SK-N-SH (cell line): Measurements from ENCODE around the gene NAXE. TPM values are rescaled to one million over a fixed set of nuclear protein-coding genes. Genes with fewer than 3 reads are reported as not detected.

Experiments used
- CTCF ChIA-PET: fragments of 300-600, 350-600 bp; formaldehyde crosslinking; extraction: SDS; loops from one replicate; lab custom pipeline; 2021; lab: Yijun Ruan, JAX
- POLR2A ChIA-PET: fragments of 350-600 bp; sonication (Branson Sonifier 250); formaldehyde crosslinking; extraction: SDS; loops from one replicate; lab custom pipeline; 2020; ENCODE audit warnings: antibody characterized with exemption, inconsistent platforms; lab: Yijun Ruan, JAX
- DNase-seq: peaks from one replicate; pipeline ENCODE4 v3.0.0; 2012
- H2AFZ ChIP-seq: fragments of 200-600 bp; sonication (generic); 2 replicates; pipeline ENCODE4 v1.8.1; 2016; ENCODE audit warnings: antibody characterized with exemption, mild to moderate bottlenecking, low read depth
- H3F3A ChIP-seq: fragments of 200-600 bp; sonication (generic); replicated peaks from 2 replicates; pipeline ENCODE3; 2016; ENCODE audit warnings: antibody characterized with exemption, mild to moderate bottlenecking; ENCODE audit not compliant: insufficient read depth
- H3K27ac ChIP-seq, 2 experiments: fragments of 200-500 bp in 1 of 2; fragments of 200-600 bp in 1 of 2; sonication (Bioruptor generic) in 1 of 2; sonication (generic), shearing (Covaris generic) in 1 of 2; 2 replicates each; pipeline versions ENCODE4 v1.5.1 to v1.6.1; 2014 to 2016; ENCODE audit warnings: low read depth in 2 of 2, inconsistent platforms in 1 of 2, low read length in 1 of 2, mild to moderate bottlenecking in 1 of 2, mixed read lengths in 1 of 2
- H3K27me3 ChIP-seq: fragments of 200-600 bp; sonication (generic), shearing (Covaris generic); 2 replicates; pipeline ENCODE4 v1.6.1; 2016; ENCODE audit warnings: mixed run types; ENCODE audit not compliant: insufficient read depth
- H3K36me3 ChIP-seq, 2 experiments: fragments of 200-500 bp in 1 of 2; fragments of 200-600 bp in 1 of 2; sonication (Bioruptor generic) in 1 of 2; sonication (generic) in 1 of 2; replicated peaks in 1 of 2; 2 replicates each; pipeline versions ENCODE3 to v1.5.1; 2014 to 2016; ENCODE audit warnings: low read length in 1 of 2, mild to moderate bottlenecking in 1 of 2; ENCODE audit not compliant: insufficient read depth in 2 of 2, control insufficient read depth in 1 of 2
- H3K4me1 ChIP-seq, 2 experiments: fragments of 200-500 bp in 1 of 2; fragments of 200-600 bp in 1 of 2; sonication (Bioruptor generic) in 1 of 2; sonication (generic), shearing (Covaris generic) in 1 of 2; 2 replicates each; pipeline versions ENCODE4 v1.5.1 to v1.6.1; 2014 to 2016; ENCODE audit warnings: low read depth in 1 of 2, low read length in 1 of 2, mixed run types in 1 of 2; ENCODE audit not compliant: insufficient read depth in 2 of 2, control insufficient read depth in 1 of 2
- H3K4me2 ChIP-seq: fragments of 200-600 bp; sonication (generic), shearing (Covaris generic); 2 replicates; pipeline ENCODE4 v1.6.1; 2017; ENCODE audit warnings: mixed run types
- H3K4me3 ChIP-seq, 2 experiments: fragments of 200-500 bp in 1 of 2; fragments of 200-600 bp in 1 of 2; sonication (Bioruptor generic) in 1 of 2; sonication (generic), shearing (Covaris generic) in 1 of 2; 2 replicates each; pipeline versions ENCODE4 v1.5.1 to v1.8.1; 2014 to 2016; ENCODE audit warnings: low read depth in 2 of 2, inconsistent platforms in 1 of 2, low read length in 1 of 2, mild to moderate bottlenecking in 1 of 2, mixed read lengths in 1 of 2, moderate library complexity in 1 of 2
- H3K79me2 ChIP-seq: fragments of 200-600 bp; sonication (generic); 2 replicates; pipeline ENCODE4 v1.8.1; 2017; ENCODE audit warnings: mild to moderate bottlenecking; ENCODE audit not compliant: insufficient read depth
- H3K9ac ChIP-seq: fragments of 200-600 bp; sonication (generic); 2 replicates; pipeline ENCODE4 v1.6.1; 2017; ENCODE audit warnings: mixed run types
- H3K9me2 ChIP-seq: fragments of 200-600 bp; sonication (generic); 2 replicates; pipeline ENCODE4 v1.6.1; 2017; ENCODE audit warnings: mixed run types
- H3K9me3 ChIP-seq: fragments of 200-600 bp; sonication (generic); 2 replicates; pipeline ENCODE4 v1.6.1; 2017; ENCODE audit warnings: mixed run types, mild to moderate bottlenecking, moderate library complexity
- H4K20me1 ChIP-seq: fragments of 200-600 bp; sonication (generic); 2 replicates; pipeline ENCODE4 v1.6.1; 2017; ENCODE audit warnings: mild to moderate bottlenecking, mixed run types; ENCODE audit not compliant: insufficient read depth
- CHD2 ChIP-seq: fragments of 150-350 bp; IDR thresholded peaks from 2 replicates; pipeline ENCODE4 v1.6.1; 2018; ENCODE audit warnings: low read length; ENCODE audit not compliant: partially characterized antibody
- CTCF ChIP-seq: fragments of 200-600 bp; sonication (generic); IDR thresholded peaks from 2 replicates; pipeline ENCODE4 v1.6.1; 2017; ENCODE audit warnings: antibody characterized with exemption, mild to moderate bottlenecking, moderate library complexity
- EZH2phosphoT487 ChIP-seq: fragments of 200-600 bp; sonication (generic); IDR thresholded peaks from 2 replicates; pipeline ENCODE4 v1.6.1; 2017; ENCODE audit warnings: low read depth, mixed run types, mild to moderate bottlenecking, antibody characterized with exemption, moderate library complexity, borderline replicate concordance
- GATA2 ChIP-seq: sonication (generic); formaldehyde crosslinking; IDR thresholded peaks from 2 replicates; pipeline ENCODE4 v1.5.0; 2020; ENCODE audit warnings: mild to moderate bottlenecking, missing genetic modification reagents
- MXI1 ChIP-seq: IDR thresholded peaks from 2 replicates; pipeline ENCODE4 v1.6.1; 2012; ENCODE audit warnings: mild to moderate bottlenecking, low read depth, low read length, improper control_type of control experiment
- NFIC ChIP-seq: IDR thresholded peaks from 2 replicates; pipeline ENCODE4 v1.4.0; 2012; ENCODE audit warnings: borderline replicate concordance
- POLR2AphosphoS5 ChIP-seq: IDR thresholded peaks from 2 replicates; pipeline ENCODE4 v1.6.1; 2012; ENCODE audit warnings: low read depth, low read length
- RAD21 ChIP-seq: IDR thresholded peaks from 2 replicates; pipeline ENCODE4 v1.6.1; 2012; ENCODE audit warnings: mild to moderate bottlenecking, low read length
- RFX5 ChIP-seq: IDR thresholded peaks from 2 replicates; pipeline ENCODE4 v1.6.1; 2012; ENCODE audit warnings: mild to moderate bottlenecking, improper control_type of control experiment, low read length
- RXRA ChIP-seq: IDR thresholded peaks from 2 replicates; pipeline ENCODE4 v1.4.0; 2012; ENCODE audit warnings: low read depth, mild to moderate bottlenecking, borderline replicate concordance
- SIN3A ChIP-seq: IDR thresholded peaks from 2 replicates; pipeline ENCODE4 v1.6.1; 2012; ENCODE audit warnings: low read depth, mild to moderate bottlenecking, low read length, moderate library complexity, borderline replicate concordance
- SMC3 ChIP-seq: IDR thresholded peaks from 2 replicates; pipeline ENCODE4 v1.6.1; 2012; ENCODE audit warnings: low read depth, low read length, improper control_type of control experiment
- TCF12 ChIP-seq: IDR thresholded peaks from 2 replicates; pipeline ENCODE4 v1.4.0; 2012
- YY1 ChIP-seq: IDR thresholded peaks from 2 replicates; pipeline ENCODE4 v1.4.0; 2012; ENCODE audit warnings: low read depth, mild to moderate bottlenecking
- WGBS: methylation state at CpG from one replicate; pipeline ENCODE4 v1.1.6; 2017; ENCODE audit warnings: low lambda C conversion rate; 5-methylcytosine and 5-hydroxymethylcytosine counted together
- polyA plus RNA-seq, 3 experiments: library from polyadenylated mRNA; depleted of rRNA; stranded (reverse); fragments of >200 nt; gene quantifications; 2 replicates each; pipeline ENCODE4 v1.2.3, GENCODE V29; 2012
- TF ChIP-seq, protein P1 (sequence below): fragments of 150-350 bp; IDR thresholded peaks from 2 replicates; pipeline ENCODE4 v1.6.1; 2017; ENCODE audit warnings: antibody characterized with exemption, low read length, low read depth, borderline replicate concordance
- TF ChIP-seq, protein P2 (sequence below): IDR thresholded peaks from 2 replicates; pipeline ENCODE4 v1.6.1; 2012; ENCODE audit warnings: mild to moderate bottlenecking, low read depth, low read length, moderate library complexity
- TF ChIP-seq, protein P3 (sequence below): fragments of 150-350 bp; IDR thresholded peaks from 2 replicates; pipeline ENCODE4 v1.6.1; 2016; ENCODE audit warnings: mild to moderate bottlenecking, low read depth, low read length

The NAXE gene
- polyA plus RNA-seq, 1 of the 3 experiments (the other 2 are of a cell fraction): 98.4 TPM

DNA sequence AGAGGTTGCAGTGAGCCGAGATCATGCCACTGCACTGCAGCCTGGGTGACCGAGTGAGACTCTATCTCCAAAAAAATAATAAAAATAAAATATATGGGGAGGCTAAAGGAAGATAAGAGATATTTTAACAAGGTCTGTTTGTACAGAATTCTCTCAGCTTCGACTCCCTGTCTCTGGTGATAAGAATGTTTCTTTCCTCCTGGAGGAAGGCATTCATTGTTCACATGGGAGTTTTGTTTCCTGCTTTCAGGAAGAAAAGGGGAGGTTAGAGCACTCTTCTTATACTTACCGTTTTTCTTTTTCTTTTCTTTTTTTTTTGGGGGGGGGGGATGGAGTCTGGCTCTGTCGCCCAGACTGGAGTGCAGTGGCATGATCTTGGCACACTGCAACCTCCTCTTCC is 2.0 kb upstream of the NAXE start:
- no peak for DNase-seq
- TF ChIP-seq EZH2phosphoT487 (no peak), CHD2 (no peak), TCF12 (no peak), YY1 (no peak), GATA2 (CRISPR knock-in tag) (no peak), RFX5 (no peak), NFIC (no peak), SMC3 (no peak), RAD21 (no peak), POLR2AphosphoS5 (no peak), MXI1 (no peak)
- TF ChIP-seq, protein P1, sequence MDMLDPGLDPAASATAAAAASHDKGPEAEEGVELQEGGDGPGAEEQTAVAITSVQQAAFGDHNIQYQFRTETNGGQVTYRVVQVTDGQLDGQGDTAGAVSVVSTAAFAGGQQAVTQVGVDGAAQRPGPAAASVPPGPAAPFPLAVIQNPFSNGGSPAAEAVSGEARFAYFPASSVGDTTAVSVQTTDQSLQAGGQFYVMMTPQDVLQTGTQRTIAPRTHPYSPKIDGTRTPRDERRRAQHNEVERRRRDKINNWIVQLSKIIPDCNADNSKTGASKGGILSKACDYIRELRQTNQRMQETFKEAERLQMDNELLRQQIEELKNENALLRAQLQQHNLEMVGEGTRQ: no peak
- TF ChIP-seq, all 33 proteins: peak for 0
- no peaks in the 10 kb centered on the region for H3K9me3 ChIP-seq
- peaks cover 10% of the 10 kb centered on the region for H3F3A ChIP-seq
- no peak overlapping the region for H2AFZ ChIP-seq
- peaks cover 12% of the 10 kb centered on the region; the same call in 1 of the 2 replicates for H3K79me2 ChIP-seq
- H3K27ac ChIP-seq: no peak overlapping the region
- ChIA-PET POLR2A (no interaction called here), CTCF (interaction anchor here (1.3 to 11.1 kb wide), 2 partner anchors 15 to 20 kb away, joined by 3 to 104 read pairs; no protein-coding TSS in a partner anchor)
- H3K9me2 ChIP-seq: no peaks in the 10 kb centered on the region
- H4K20me1 ChIP-seq: no peaks in the 10 kb centered on the region
- peaks cover 5 to 20% of the 10 kb centered on the region in 2 experiments for H3K36me3 ChIP-seq
- H3K9ac ChIP-seq: no peak overlapping the region
- no peak overlapping the region for H3K4me3 ChIP-seq
- H3K4me2 ChIP-seq: no peak overlapping the region
- peaks cover 0 to 16% of the 10 kb centered on the region in 2 experiments; a peak in 2 of 4 replicates for H3K4me1 ChIP-seq
- 85% methylated on average over 5 of the region's 5 CpGs for WGBS
- no peaks in the 10 kb centered on the region for H3K27me3 ChIP-seq

- Histone ChIP-seq H3K27ac (peak overlapping the region; percentile 64 to 93; a peak in 2 of 4 replicates), H3K27me3 (no peaks in the 10 kb centered on the region), H3K79me2 (peaks cover 12% of the 10 kb centered on the region; the same call in 1 of the 2 replicates), H3K9me3 (no peaks in the 10 kb centered on the region), H4K20me1 (no peaks in the 10 kb centered on the region), H2AFZ (peak overlapping the region; percentile 57), H3K9me2 (no peaks in the 10 kb centered on the region), H3K36me3 (peaks cover 15 to 30% of the 10 kb centered on the region in 2 experiments), H3K4me3 (0 out of 4 replicates have a peak overlapping the region, but pooled peaks of 1 of the 2 experiments have one; percentile 86), H3K4me2 (peak overlapping the region; percentile 96), H3K4me1 (peaks cover 0 to 16% of the 10 kb centered on the region in 2 experiments; a peak in 2 of 4 replicates), H3F3A (peaks cover 13% of the 10 kb centered on the region), H3K9ac (peak overlapping the region; percentile 83; the same call in 1 of the 2 replicates)
- DNase-seq: no peak
- 92% methylated on average over 10 of the region's 10 CpGs for WGBS
- POLR2A ChIA-PET: interaction anchor here (0.7 to 2.8 kb wide), 3 partner anchors 9 to 11 kb away, joined by 4 to 15 read pairs (median 10); partner anchors contain the start of genes GPATCH4 and TTC24
- CTCF ChIA-PET: interaction anchor here (1.0 to 4.3 kb wide), 14 partner anchors 11 to 145 kb away, joined by 3 to 42 read pairs (median 4); partner anchors contain the start of gene TTC24
- TF ChIP-seq RXRA (no peak), EZH2phosphoT487 (no peak), TCF12 (no peak), CHD2 (no peak), SIN3A (no peak), CTCF (no peak), SMC3 (no peak), POLR2AphosphoS5 (no peak)
- TF ChIP-seq, protein P2, sequence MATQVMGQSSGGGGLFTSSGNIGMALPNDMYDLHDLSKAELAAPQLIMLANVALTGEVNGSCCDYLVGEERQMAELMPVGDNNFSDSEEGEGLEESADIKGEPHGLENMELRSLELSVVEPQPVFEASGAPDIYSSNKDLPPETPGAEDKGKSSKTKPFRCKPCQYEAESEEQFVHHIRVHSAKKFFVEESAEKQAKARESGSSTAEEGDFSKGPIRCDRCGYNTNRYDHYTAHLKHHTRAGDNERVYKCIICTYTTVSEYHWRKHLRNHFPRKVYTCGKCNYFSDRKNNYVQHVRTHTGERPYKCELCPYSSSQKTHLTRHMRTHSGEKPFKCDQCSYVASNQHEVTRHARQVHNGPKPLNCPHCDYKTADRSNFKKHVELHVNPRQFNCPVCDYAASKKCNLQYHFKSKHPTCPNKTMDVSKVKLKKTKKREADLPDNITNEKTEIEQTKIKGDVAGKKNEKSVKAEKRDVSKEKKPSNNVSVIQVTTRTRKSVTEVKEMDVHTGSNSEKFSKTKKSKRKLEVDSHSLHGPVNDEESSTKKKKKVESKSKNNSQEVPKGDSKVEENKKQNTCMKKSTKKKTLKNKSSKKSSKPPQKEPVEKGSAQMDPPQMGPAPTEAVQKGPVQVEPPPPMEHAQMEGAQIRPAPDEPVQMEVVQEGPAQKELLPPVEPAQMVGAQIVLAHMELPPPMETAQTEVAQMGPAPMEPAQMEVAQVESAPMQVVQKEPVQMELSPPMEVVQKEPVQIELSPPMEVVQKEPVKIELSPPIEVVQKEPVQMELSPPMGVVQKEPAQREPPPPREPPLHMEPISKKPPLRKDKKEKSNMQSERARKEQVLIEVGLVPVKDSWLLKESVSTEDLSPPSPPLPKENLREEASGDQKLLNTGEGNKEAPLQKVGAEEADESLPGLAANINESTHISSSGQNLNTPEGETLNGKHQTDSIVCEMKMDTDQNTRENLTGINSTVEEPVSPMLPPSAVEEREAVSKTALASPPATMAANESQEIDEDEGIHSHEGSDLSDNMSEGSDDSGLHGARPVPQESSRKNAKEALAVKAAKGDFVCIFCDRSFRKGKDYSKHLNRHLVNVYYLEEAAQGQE: no peak
- TF ChIP-seq, protein P3, sequence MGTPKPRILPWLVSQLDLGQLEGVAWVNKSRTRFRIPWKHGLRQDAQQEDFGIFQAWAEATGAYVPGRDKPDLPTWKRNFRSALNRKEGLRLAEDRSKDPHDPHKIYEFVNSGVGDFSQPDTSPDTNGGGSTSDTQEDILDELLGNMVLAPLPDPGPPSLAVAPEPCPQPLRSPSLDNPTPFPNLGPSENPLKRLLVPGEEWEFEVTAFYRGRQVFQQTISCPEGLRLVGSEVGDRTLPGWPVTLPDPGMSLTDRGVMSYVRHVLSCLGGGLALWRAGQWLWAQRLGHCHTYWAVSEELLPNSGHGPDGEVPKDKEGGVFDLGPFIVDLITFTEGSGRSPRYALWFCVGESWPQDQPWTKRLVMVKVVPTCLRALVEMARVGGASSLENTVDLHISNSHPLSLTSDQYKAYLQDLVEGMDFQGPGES: no peak
Measured at GRCh38 chr1:156590326-156591180, 1.0 kb upstream of the NAXE start.
